ENCODE measurements around the gene PSMA1.

DNA sequence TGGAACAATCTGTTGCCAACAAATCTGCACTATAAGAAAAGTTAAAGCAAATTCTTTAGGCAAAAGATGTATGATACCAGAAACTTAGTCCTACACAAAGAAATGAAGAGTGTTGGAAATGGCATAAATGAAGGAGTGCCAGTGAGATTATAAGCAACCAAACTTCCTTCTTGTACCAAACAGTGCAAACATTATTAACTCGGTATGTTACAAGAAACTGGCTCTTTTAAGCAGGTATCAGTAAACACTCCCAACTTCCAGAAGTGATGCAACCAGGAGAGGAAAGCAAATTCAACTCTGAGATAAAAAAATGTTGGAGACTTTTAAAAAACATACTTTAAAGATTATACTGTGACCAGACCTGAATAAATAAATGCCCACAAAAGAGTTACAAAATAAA is 49.1 kb downstream of the PSMA1 start:
- TF ChIP-seq, protein P1, sequence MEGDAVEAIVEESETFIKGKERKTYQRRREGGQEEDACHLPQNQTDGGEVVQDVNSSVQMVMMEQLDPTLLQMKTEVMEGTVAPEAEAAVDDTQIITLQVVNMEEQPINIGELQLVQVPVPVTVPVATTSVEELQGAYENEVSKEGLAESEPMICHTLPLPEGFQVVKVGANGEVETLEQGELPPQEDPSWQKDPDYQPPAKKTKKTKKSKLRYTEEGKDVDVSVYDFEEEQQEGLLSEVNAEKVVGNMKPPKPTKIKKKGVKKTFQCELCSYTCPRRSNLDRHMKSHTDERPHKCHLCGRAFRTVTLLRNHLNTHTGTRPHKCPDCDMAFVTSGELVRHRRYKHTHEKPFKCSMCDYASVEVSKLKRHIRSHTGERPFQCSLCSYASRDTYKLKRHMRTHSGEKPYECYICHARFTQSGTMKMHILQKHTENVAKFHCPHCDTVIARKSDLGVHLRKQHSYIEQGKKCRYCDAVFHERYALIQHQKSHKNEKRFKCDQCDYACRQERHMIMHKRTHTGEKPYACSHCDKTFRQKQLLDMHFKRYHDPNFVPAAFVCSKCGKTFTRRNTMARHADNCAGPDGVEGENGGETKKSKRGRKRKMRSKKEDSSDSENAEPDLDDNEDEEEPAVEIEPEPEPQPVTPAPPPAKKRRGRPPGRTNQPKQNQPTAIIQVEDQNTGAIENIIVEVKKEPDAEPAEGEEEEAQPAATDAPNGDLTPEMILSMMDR (IDR thresholded peaks at IDR 0.05; ENCODE audit: low read length): no peak
- no peak for TF ChIP-seq EZH2 (IDR thresholded peaks at IDR 0.05; ENCODE audit: borderline replicate concordance, low read length)
